Activated T-cell treated with anti-CD3 and anti-CD28 coated beads, Interleukin-2, amount 50 U/mL, for 4 hours (primary cell): ENCODE results near the gene LAMB3. TPM values are rescaled to one million over a fixed set of nuclear protein-coding genes. Genes with fewer than 3 reads are reported as not detected.

ENCODE experiments used
- ATAC-seq, 2 donors: fragments of 200-7000 bp; cut with Tn5 transposase; one replicate each; pipeline ENCODE4 v1.10.0; 2021
- DNase-seq: peaks from one replicate; pipeline ENCODE4 v3.0.0-alpha.2; 2020
- H3K27me3 Mint-ChIP-seq: one replicate; pipeline ENCODE4 v1.8.0; 2021; ENCODE audit warnings: low read depth, mixed read lengths
- H3K36me3 Mint-ChIP-seq: one replicate; pipeline ENCODE4 v1.8.0; 2022; ENCODE audit warnings: mixed read lengths; ENCODE audit not compliant: insufficient read depth
- H3K4me1 Mint-ChIP-seq: one replicate; pipeline ENCODE4 v1.8.0; 2021; ENCODE audit warnings: low read depth, mixed read lengths
- H3K4me3 Mint-ChIP-seq: one replicate; pipeline ENCODE4 v1.8.0; 2021; ENCODE audit warnings: mild to moderate bottlenecking, moderate library complexity, mixed read lengths
- H3K9me3 Mint-ChIP-seq: one replicate; pipeline ENCODE4 v1.8.0; 2021; ENCODE audit warnings: mixed read lengths
- total RNA-seq, 3 donors: library from RNA; stranded (reverse); gene quantifications; one replicate each; pipeline ENCODE4 v1.2.1, GENCODE V29; 2021

LAMB3 gene
- total RNA-seq, 3 donors from 2014 or later: 0.38 to 1.5 (median 0.55) TPM

DNA sequence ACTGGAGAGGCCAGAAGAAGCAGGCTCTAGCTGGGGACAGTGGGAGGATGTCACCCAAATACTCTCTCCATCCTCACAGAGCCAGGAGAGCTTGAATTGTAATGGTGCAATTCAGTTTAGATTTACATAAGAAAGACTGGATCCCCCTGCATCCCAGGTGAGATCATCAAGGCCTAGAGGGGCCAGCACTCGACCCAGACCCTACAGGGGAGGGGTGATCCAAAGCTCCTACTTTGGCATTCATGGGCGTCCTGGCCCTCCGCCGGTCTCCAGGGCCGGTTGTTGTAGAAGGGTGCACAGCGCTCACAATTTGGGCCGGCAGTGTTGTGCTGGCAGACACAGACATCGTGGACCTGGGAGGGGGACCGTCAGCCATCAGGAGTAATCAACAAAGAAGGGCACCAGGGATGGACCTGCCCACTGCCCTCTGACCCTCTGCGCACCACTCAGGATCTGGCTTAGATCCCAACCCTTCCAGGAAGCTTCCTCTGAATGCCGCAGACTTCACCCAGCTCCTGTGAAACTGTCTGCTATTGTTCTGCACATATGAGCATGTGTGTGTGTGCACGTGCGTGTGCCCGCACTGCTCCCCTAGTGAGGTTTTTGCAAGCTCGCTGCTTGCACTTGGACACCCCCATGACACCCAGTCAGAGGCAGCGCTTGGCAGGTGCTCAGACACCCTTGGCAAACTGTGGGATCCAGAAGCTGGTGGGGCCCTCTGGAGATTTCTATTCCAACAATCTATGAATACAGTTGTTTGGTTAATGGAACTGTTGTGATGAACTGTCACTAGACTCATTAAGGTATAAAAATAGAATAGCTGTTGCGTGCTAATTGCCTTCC is 21.6 kb downstream of the LAMB3 start:
- no peak for DNase-seq
- H3K9me3 Mint-ChIP-seq: no peaks in the 10 kb centered on the region
- H3K27me3 Mint-ChIP-seq: no peaks in the 10 kb centered on the region
- no peak for ATAC-seq
- H3K36me3 Mint-ChIP-seq: no peaks in the 10 kb centered on the region
- no peak overlapping the region for H3K4me3 Mint-ChIP-seq
- peaks cover 4% of the 10 kb centered on the region for H3K4me1 Mint-ChIP-seq

DNA sequence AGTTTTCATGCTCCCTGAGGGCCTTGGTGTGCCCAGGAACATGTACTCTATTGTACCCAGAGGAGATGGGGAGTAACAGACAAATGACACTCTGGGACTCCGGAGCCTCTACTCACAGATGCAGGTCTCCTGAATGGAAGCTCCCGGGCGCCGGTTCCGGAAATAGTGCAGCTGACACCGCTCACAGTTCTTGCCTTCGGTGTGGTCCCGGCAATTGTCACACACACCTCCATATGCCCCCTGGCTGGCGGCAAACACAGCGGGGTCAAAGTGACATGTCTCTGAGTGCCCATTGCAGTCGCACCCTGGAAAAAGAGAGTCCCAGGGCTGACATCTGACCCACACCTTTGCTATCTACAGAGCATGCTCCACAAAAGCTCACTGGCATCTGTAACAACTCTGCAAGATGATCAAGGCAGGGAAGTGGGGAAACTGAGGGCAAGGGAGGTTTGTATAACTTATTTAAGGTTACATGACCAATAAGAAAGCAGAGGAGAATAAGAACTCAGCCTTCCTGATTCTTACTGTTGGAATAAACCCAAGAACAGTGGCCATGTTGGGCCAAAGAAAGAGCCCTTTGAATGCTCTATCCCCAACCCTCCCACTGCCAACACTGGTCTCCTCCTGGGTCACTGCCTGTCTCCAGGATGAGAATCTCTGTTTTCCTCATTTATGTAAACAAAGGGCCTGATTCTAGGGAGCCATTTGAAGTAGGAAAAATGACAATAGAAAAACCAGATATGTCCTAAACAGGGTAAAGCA is 22.4 kb downstream of the LAMB3 start:
- Mint-ChIP-seq H3K36me3 (no peaks in the 10 kb centered on the region), H3K9me3 (no peaks in the 10 kb centered on the region), H3K27me3 (no peaks in the 10 kb centered on the region), H3K4me1 (peaks cover 4% of the 10 kb centered on the region), H3K4me3 (no peak overlapping the region)
- ATAC-seq (no peak), DNase-seq (no peak)

DNA sequence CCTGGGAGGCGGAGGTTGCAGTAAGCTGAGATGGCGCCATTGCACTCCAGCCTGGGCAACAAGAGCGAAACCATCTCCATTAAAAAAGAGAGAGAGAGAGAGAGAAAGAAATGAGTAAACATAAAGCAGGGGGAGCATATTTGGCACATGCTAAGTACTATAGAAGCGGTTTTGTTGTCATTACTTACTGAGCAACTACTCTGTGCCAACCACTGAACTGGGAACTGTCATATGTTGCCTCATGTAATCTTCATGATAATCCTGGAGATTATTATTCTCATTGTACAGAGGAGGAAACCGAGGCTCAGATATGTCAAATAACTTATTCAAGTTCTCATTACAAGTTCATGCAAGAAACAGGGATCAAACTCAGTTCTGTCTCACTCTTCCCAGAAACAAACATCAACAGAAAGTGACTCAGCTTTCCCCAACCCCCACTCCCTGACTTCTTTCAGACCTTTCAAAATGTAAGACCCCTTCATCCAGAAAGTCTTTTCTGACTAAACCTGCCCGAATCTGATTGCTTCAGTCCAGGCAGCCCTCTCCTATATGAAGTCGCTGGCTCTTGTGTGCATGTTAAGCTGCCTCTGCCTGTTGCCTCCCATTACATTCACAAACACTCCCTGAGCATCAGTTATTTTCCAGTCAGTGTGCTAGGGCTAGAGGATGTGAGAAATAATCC is 23.5 kb downstream of the LAMB3 start:
- Mint-ChIP-seq H3K9me3 (no peaks in the 10 kb centered on the region), H3K27me3 (no peaks in the 10 kb centered on the region), H3K4me3 (no peak overlapping the region), H3K36me3 (no peaks in the 10 kb centered on the region), H3K4me1 (peaks cover 4% of the 10 kb centered on the region)
- DNase-seq: no peak
- no peak for ATAC-seq

DNA sequence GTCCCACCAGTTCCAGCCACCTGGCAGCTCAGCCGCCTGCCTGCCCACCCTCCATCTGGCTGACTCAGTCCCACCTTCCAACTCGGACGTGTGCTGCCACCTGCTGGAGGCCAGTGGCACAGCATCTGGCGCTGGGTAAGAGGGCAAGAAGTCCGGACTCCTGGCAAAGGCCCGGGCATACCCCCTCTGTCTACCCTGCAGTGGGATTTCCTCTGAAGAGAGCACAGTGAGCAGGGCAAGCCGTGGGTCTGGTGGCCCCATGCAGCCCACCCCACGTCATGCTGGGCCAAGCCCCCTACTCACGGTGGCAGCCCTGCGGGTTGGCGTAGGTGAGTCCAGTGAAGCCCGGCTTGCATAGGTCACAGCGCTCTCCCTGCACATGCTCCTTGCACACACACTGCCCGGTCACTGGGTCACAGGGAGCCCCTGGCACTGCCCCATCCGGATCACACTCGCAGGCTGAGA is 24.5 kb downstream of the LAMB3 start:
- peaks cover 4% of the 10 kb centered on the region for H3K4me1 Mint-ChIP-seq
- no peaks in the 10 kb centered on the region for H3K36me3 Mint-ChIP-seq
- DNase-seq: peak; percentile 77
- H3K9me3 Mint-ChIP-seq: no peaks in the 10 kb centered on the region
- ATAC-seq: peak; percentile 87 to 91
- no peaks in the 10 kb centered on the region for H3K27me3 Mint-ChIP-seq
- no peak overlapping the region for H3K4me3 Mint-ChIP-seq

DNA sequence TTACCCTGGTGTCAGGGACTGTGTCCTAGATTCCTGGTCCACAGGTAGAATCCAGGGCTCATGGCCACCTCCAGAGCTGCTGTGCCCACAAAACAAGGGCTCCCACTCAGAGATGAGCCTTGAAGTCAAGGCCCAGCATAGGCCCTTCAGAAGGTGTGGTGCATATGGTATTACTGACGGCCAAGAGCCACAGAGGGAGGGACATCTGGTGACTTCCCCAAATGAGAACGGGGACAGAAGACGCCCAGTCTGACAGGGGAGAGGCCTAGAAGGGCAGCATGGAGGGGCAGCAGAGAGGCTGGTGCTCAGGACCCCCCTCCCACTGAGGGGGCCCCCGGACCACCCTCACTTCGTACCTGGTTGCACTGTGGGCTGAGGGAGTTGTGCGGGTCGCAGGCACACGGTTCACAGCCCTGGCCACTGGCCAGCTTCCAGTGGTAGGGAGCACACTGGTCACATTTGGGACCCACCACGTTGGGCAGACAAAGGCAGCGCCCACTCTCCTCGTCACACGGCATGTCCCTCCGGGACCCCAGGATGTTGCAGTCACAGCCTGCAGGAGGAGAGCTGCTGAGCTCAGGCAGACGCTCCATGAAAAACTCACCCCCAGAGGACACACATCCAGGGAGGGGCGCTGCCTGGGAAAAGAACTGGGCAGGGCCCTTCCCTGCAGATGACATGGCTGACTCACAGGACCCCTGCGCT is 25.0 kb downstream of the LAMB3 start:
- DNase-seq (no peak), ATAC-seq (peak in 1 of 2 donors; percentile 24)
- Mint-ChIP-seq H3K27me3 (no peaks in the 10 kb centered on the region), H3K4me3 (no peak overlapping the region), H3K4me1 (peaks cover 4% of the 10 kb centered on the region), H3K9me3 (no peaks in the 10 kb centered on the region), H3K36me3 (no peaks in the 10 kb centered on the region)

DNA sequence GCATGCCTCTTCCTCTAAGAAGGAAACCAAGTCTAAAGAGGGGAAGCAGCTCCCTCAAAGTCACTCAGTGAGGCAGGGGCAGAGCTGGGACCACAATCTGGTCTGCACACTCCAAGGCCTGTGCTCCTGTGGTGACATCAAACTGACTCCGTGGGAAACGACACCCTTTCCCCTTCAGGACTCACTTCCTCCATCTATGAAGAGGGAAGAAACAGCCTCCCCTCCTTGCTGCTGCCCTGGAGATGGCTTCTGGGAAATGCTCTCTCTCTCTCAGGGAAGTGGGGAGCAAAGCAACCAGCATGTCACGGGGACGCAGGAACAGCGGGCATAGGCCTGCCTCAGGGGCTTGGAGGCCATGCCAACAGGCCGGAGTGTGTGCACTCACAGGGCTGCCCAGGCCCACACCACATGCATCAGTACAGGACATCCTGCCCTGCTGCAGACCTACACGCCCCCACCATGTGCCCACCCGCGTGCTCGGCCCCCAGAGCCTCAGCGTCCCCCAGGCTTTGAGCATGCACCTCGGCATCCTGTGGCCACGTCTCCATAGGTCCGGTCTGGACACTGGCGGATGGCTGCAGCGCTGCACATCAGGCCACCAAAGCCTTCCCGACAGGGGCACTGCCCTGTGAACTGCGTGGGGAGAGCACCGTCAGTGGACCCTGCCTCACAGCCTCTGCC is 25.7 kb downstream of the LAMB3 start:
- ATAC-seq: no peak
- H3K4me3 Mint-ChIP-seq: no peak overlapping the region
- no peaks in the 10 kb centered on the region for H3K9me3 Mint-ChIP-seq
- H3K36me3 Mint-ChIP-seq: no peaks in the 10 kb centered on the region
- peaks cover 4% of the 10 kb centered on the region for H3K4me1 Mint-ChIP-seq
- no peaks in the 10 kb centered on the region for H3K27me3 Mint-ChIP-seq
- no peak for DNase-seq

DNA sequence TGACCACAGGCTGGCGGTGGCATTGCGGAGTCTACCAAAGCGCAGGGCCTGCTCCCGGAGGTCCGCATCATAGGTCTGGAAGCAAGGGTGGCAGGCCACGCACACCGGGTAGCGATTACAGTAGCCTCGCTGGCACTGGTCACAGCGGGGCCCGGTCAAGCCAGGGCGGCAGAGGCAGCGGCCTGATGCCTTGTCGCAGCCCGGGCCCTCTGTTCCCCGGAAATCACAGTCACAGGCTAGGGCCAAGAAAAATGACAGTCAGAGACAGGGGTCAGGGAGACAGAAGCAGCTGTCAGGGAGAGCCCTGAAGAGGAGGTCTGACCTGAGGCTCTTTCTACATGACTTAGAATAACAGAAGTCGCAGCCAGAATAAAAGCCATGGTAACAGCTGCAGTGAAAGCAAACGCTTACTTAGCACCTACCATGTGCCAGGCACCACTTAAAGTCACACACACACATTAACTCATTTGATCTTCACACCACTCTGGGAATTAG is 26.4 kb downstream of the LAMB3 start:
- no peak for ATAC-seq
- no peaks in the 10 kb centered on the region for H3K36me3 Mint-ChIP-seq
- H3K9me3 Mint-ChIP-seq: no peaks in the 10 kb centered on the region
- H3K4me3 Mint-ChIP-seq: no peak overlapping the region
- H3K4me1 Mint-ChIP-seq: peaks cover 4% of the 10 kb centered on the region
- no peak for DNase-seq
- H3K27me3 Mint-ChIP-seq: no peaks in the 10 kb centered on the region

DNA sequence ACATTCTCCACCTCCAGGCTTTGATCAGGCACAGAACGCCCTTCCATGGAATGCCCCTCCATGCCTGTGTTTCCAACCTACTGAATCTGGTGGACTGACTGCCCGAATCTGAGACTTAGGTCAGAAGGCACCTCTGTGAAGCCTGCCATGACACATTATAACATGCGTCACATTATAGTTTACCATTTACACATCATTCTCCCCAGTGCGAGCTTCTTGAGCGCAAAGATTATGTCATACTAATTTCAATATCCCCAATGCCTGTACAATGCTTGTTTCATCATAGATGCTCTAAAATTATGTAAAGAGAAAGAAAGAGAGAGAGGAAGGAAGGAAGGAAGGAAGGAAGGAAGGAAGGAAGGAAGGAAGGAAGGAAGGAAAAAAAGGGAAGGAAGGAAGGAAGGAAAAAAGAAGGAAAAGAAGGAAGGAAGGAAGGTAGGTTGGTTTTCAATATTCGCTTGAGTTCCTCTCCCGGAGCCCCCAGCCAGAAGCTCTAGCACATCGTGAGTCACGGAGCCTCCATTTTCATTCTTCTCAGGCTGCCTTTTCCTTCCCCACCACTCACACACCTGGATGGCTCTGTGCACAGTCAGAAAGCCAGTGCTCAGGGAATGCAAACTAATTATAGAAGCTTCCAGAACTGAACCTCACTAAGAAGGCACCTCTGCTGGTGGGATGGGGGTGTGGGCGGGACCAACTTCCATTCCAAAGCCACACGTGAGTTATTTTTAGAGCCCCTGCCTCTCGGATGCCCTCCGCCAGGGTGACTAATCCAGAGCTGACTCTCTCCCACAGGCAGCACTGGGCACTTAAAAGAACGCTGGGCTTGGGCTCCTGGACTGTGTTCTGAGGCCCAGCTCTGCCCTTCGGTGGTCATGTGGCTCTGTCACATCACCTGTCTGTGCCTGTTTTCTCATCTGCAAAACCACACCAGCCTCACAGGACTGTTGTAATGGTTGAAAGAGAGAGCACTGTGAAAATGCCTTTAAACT is 27.4 kb downstream of the LAMB3 start:
- Mint-ChIP-seq H3K4me1 (peaks cover 4% of the 10 kb centered on the region), H3K9me3 (no peaks in the 10 kb centered on the region)
- DNase-seq: no peak

DNA sequence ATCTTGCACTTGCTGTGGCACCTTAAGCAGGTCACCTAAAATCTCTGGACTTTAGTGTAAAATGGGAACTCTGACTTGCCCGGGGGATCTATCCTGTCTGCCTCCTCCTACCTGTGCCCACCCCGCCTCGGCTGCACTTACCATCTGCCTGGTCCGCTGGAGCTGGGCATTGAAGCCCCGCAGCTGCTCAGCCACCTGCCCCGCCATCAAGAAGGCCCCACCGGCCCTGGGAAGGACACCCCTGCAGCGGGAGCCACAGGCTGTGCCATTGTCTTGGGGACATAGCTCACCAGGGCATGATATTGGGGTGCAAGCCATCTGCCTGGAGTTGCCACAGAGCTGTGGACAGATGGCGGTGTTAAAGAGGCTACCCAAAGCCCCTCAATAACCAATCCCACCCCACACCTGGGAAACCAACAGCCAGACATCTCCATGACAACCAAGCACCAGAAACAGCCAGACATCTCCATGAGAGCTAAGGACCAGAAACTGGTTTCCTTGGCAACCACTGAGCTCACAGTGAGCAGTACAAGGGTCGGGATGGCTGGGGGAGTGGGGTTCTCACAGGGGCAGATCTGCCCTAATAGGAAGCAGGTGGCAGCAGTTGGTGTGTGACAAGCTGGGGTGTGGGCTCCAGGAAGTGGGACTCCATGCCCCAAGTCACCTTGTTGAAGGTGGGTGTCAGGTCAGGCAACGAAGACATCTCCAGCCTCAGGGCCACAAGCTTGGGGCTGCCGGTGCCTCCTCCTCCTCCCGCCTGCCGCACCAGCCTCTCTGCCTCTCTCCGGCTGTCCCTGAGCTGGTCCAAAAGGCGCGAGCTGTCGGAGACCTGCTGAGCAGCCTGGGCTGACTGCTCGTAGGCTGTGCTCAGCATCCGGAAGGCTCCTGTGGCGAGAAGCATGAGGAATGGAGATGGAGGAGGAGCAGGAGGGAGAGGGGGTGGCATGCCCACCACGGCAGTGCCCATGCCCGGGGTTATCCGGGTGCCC is 29.1 kb downstream of the LAMB3 start:
- ATAC-seq: no peak
- Mint-ChIP-seq H3K27me3 (no peaks in the 10 kb centered on the region), H3K9me3 (no peaks in the 10 kb centered on the region), H3K4me3 (no peak overlapping the region), H3K36me3 (no peaks in the 10 kb centered on the region), H3K4me1 (peaks cover 8% of the 10 kb centered on the region)
- no peak for DNase-seq

More for the DNA sequence above, 27.4 kb downstream of the LAMB3 start:
- Mint-ChIP-seq H3K27me3 (no peaks in the 10 kb centered on the region), H3K4me3 (no peak overlapping the region), H3K36me3 (no peaks in the 10 kb centered on the region)
- ATAC-seq: no peak

DNA sequence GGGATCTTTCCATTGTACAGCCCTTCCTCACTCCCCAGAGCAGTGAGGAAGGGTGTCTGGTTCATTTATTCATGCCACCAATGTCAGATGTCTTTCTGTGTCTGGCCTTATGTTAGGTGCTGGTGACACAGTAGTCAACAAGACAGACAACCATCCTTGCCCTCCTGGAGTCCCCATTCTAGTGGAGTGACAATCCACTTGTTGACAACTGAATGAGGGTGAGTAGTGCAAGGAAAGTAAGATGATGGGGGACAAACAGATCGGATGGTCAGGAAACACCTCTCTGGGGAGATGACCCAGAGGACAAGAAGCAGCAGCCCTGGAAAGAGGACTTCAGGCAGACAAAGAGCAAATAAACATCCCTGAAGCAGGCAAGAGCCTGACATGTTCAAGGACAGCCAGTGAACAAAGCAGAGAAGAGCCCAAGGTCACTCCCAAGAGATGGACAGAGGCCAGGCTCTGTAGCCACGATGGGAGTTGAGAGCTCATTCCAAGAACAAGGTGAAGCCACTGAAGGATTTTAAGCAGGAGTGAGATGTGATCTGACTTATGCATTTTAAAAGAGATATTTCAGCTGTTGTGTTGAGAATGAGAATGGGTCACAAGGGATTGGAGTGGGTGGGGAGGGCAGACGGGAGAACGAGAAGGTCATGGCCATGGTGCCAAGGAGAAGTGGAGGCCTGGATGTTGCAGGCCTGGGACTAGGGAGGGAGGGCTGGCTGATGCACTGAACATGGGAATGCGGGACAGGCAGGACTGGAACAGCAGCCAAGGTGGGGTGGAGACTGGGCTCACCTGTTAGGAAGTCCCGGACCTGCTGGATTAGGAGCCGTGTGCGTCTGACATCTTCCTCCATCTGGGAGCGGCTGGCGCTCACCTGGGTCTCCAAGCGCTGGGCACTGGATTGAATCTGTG is 30.2 kb downstream of the LAMB3 start:
- H3K4me3 Mint-ChIP-seq: no peak overlapping the region
- no peaks in the 10 kb centered on the region for H3K27me3 Mint-ChIP-seq
- H3K36me3 Mint-ChIP-seq: no peaks in the 10 kb centered on the region
- DNase-seq: no peak
- no peaks in the 10 kb centered on the region for H3K9me3 Mint-ChIP-seq
- no peak for ATAC-seq
- H3K4me1 Mint-ChIP-seq: peaks cover 5% of the 10 kb centered on the region

DNA sequence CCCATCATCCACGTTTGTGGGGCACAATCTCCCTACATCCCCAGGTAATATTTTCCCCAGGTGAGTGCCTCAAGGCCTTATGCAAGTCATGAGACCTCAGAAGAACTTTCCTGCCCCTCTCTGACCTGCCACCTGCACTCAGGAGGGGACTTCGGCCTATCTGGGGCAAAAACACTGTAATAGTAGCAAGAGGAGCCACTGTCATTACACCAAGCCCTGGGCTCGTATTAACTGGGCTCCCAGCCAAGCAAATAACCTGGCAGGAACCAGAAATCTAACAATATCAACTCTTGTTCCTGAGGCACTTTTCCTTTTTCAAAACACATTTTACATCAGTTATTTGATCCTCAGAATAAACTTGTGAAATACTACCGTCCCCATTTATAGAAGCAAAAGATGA is 30.9 kb downstream of the LAMB3 start:
- no peaks in the 10 kb centered on the region for H3K36me3 Mint-ChIP-seq
- no peaks in the 10 kb centered on the region for H3K9me3 Mint-ChIP-seq
- no peak overlapping the region for H3K4me3 Mint-ChIP-seq
- ATAC-seq: no peak
- DNase-seq: no peak
- H3K4me1 Mint-ChIP-seq: peaks cover 5% of the 10 kb centered on the region
- peaks cover 1% of the 10 kb centered on the region for H3K27me3 Mint-ChIP-seq
